GM13977 (cell line): ENCODE measurements around the gene ATG4B.

Experiments used
- DNase-seq: peaks from one replicate; pipeline ENCODE4 v3.0.0; 2012; ENCODE audit warnings: low spot score
- in situ Hi-C: fragments of 300-500 bp; cut with MboI; formaldehyde crosslinking; loops from one replicate; pipeline ENCODE4 v1.12.0; 2022; ENCODE audit warnings: low sequenced_read_pairs, low pct_unique_long_range_greater_than_20kb, mixed read lengths, inconsistent platforms; ENCODE audit not compliant: unreplicated experiment
- TF ChIP-seq, protein P1 (sequence below): IDR thresholded peaks from 2 replicates; pipeline ENCODE4 v1.5.1; 2012; ENCODE audit warnings: mild to moderate bottlenecking, control low read depth; ENCODE audit not compliant: insufficient read depth; ENCODE audit errors: extremely low read depth, missing control alignments

The ATG4B gene

GRCh38 chr2:241633561-241633960 lies 3.9 kb upstream of the ATG4B start:
- in situ Hi-C loops, result no loop called here
- TF ChIP-seq, protein P1, sequence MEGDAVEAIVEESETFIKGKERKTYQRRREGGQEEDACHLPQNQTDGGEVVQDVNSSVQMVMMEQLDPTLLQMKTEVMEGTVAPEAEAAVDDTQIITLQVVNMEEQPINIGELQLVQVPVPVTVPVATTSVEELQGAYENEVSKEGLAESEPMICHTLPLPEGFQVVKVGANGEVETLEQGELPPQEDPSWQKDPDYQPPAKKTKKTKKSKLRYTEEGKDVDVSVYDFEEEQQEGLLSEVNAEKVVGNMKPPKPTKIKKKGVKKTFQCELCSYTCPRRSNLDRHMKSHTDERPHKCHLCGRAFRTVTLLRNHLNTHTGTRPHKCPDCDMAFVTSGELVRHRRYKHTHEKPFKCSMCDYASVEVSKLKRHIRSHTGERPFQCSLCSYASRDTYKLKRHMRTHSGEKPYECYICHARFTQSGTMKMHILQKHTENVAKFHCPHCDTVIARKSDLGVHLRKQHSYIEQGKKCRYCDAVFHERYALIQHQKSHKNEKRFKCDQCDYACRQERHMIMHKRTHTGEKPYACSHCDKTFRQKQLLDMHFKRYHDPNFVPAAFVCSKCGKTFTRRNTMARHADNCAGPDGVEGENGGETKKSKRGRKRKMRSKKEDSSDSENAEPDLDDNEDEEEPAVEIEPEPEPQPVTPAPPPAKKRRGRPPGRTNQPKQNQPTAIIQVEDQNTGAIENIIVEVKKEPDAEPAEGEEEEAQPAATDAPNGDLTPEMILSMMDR, result no peak
- no peak for DNase-seq

DNA sequence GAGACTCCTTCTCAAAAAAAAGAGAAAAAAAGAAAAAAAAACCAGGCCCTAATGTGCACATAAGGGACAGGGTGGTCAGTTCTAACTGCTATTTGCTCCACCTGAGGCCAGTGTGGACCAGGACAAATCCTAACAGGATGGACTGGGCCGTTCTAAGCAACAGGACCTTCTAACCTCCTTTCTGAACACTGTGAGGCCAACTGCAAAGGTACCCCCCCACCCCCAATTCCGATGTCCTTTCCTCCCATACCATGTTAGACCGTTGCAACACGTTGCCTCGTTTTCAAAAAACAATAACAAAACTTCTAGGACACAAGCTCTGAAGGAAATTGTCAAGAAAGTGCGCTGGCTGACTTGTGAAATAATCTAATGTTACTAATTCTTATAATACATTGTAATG lies 1.7 kb upstream of the ATG4B start:
- in situ Hi-C loops, result no loop called here
- DNase-seq, result no peak
- TF ChIP-seq, protein P1, result no peak

DNA sequence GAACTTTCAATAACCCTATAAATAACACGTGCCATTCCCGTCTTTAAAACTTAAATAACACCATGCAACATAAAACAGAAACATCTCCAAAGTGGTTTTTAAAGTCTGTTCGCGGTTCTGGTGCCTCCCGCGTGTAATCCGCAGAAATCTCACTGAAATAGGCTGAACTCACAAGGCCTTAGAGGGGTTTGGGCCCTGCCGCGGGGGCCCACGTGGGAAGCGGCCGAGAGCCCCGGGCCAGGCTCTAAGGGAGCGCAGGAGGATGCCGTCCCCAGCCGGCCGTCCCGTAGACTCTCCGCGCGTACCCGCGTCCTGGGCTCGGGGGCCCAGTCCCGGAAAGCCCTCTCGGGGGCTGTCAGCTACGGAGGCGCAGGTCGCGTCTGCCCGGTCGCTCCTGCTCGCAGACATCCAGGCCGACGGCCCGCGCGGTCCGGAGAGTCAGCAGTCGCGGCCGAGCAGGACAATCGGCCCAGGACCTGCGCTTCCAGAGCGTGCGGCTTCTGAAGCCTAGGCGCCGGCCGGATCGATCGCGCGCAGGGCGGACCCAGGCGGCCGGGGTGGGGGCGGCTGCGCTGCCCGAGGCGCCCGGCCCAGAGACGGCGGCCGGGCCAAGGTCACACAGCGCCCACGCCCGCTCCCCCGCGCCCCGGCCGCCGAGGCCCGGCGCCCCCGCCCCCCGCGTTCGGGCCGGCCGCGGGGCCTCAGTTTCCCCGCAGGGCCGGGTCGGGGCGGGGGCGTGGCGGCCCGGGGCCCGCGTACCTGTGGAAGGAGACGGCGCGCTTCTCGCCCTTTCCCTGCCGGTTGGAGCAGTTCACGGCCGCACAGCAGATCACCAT lies 1.1 kb upstream of the ATG4B start:
- in situ Hi-C loops, result no loop called here
- DNase-seq, result peak; percentile 72

DNA sequence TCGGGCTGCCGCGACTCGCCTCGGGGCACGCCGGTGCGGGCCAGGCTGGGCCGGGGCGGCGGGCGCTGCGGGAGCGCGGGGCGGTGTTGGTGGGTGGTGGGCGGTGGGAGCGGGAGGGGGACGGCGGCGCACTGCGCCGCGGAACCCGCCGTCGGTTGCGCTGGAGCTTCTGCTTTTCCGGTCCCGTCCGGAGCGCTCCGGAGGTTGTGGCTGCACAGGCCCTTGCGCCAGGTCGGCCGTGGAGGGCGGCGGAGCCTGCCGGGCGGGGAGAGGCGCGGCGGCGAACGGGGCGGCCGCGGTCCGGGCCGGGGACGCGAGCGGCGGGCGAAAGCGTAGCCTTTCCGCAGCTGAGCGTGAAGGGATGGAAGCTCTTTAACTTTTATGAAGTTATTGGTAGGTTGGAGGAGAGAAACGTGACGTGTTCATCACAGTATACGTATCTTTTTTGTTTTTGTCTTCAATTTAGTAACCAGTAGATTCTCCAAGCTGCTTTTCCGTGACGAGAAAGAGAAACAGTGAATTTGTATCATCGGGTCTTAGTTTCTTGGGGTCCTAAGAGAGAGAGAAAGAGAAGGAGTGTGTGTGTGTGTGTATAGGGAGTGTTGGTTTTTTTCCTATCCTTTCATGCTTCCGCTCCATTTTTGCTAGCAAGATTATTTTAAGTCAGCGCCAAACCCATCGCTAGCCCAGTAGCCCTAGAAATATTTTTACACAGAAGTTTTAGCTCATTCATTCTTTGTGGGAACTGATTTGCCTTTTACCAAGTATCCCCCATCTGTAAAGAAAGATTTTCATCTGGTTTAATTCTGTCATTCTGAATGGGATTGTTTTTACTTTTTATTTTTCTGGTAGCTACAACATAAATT lies 535 bp downstream of the ATG4B start:
- TF ChIP-seq, protein P1, result no peak
- in situ Hi-C loops, result no loop called here
- peak; percentile 80 for DNase-seq

More for the DNA sequence above, 1.1 kb upstream of the ATG4B start:
- TF ChIP-seq, protein P1, result no peak

DNA sequence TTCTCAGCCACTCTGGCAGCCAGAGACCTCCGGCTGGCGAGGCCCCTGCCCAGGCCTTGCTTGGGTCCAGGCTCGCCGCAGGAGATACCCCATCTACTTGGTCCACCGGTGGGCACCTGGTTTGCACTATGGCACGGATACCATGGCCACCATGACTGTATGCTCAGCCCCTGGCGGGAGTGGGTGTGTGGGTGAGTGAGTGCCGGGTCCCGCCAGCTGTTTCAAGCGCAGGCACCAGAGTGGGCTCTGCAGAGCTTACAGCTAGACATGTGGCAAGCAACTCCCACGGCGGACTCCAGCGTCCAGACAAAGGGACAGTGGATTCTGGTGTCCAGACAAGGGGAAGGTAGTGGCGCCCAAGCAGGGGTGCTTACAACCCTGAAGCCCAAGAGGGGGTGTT lies 1.4 kb downstream of the ATG4B start:
- in situ Hi-C loops, result no loop called here

GRCh38 chr2:241639385-241639784 lies 1.9 kb downstream of the ATG4B start:
- in situ Hi-C loops, result no loop called here

More for the DNA sequence above, 1.4 kb downstream of the ATG4B start:
- DNase-seq, result no peak
- TF ChIP-seq, protein P1, result no peak

More at GRCh38 chr2:241639385-241639784, 1.9 kb downstream of the ATG4B start:
- TF ChIP-seq, protein P1, result no peak
- no peak for DNase-seq
